Measurements from ENCODE around the gene CER1.

Gene CER1

DNA sequence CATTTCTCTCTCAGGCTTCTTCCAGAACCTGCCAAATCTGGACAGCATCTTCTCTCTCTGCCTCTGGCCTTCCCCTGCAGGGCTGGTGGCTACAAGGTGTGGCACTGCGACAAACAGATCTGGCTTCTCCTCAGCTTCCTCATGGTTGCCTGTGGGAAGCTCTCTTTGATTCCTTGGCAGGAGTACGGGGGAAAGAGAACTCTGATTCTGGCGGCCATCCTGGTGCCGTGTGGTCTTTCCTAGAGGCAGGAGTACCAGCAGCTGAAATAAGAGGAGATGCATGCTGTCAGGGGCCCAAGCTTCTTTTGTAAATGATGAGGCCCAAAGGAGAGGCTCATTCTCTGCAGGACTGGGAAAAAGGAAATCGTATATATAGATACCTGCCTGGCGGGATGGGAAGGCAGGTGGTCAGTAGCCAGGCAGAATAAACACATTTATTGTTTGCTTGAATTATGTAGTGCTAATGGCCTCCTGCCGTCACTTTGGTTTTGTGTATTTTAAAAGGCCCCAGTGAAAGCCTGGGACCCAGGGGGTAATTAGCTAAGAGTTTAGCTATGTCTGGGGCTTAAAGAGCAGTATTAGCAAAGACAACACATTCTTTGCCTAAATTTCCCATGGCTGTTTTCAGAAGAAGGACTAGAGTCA is at the start of gene CER1:
Gene CER1 (minus strand): TSS at position 343 of the 645 bp plus-strand sequence. CDS start 61 bp downstream, at position 282.
- Histone ChIP-seq H3K27ac (no peak within 1 kb of the TSS), H3K36me3 (no peaks in the 10 kb centered on the region), H3K4me3 (ENCODE audit: low read depth, low read length) (no peak within 1 kb of the TSS), H3K27me3 (ENCODE audit: insufficient read depth, low read depth, severe bottlenecking) (no peaks in the 10 kb centered on the region), H3K9me3 (ENCODE audit: severe bottlenecking) (no peaks in the 10 kb centered on the region)
- TF ChIP-seq, protein P1, sequence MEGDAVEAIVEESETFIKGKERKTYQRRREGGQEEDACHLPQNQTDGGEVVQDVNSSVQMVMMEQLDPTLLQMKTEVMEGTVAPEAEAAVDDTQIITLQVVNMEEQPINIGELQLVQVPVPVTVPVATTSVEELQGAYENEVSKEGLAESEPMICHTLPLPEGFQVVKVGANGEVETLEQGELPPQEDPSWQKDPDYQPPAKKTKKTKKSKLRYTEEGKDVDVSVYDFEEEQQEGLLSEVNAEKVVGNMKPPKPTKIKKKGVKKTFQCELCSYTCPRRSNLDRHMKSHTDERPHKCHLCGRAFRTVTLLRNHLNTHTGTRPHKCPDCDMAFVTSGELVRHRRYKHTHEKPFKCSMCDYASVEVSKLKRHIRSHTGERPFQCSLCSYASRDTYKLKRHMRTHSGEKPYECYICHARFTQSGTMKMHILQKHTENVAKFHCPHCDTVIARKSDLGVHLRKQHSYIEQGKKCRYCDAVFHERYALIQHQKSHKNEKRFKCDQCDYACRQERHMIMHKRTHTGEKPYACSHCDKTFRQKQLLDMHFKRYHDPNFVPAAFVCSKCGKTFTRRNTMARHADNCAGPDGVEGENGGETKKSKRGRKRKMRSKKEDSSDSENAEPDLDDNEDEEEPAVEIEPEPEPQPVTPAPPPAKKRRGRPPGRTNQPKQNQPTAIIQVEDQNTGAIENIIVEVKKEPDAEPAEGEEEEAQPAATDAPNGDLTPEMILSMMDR (IDR thresholded peaks at IDR 0.05; ENCODE audit: low read depth, low read length), result no peak
- no peak for DNase-seq

GRCh38 chr9:14770592-14770991 is 48.1 kb upstream of the CER1 start:
- H3K27me3 ChIP-seq (ENCODE audit: insufficient read depth, low read depth, severe bottlenecking), result no peaks in the 10 kb centered on the region
- H3K4me3 ChIP-seq (ENCODE audit: low read depth, low read length), result no peak overlapping the region
- peak overlapping the region; percentile 72 for H3K27ac ChIP-seq
- peak; percentile 49 for DNase-seq
- TF ChIP-seq, protein P1 (IDR thresholded peaks at IDR 0.05; ENCODE audit: low read depth, low read length), result no peak
- no peaks in the 10 kb centered on the region for H3K36me3 ChIP-seq
- H3K9me3 ChIP-seq (ENCODE audit: severe bottlenecking), result no peaks in the 10 kb centered on the region

DNA sequence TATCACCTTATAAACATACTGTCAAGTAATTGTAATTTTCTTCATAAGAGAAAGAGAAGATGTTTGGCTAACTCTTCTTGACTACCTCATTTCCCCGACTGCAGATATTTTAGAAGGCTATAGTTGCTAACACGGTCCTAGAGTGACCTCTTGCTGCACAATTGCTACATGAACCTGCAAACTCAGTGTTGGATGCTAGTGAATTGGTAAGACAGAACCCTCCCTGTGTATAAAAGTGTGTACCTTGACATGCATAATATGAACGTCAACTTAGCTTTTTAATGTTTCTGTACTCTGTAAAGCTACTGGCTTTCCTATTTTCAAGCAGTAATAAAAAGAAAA is 46.7 kb upstream of the CER1 start:
- Histone ChIP-seq H3K36me3 (no peaks in the 10 kb centered on the region), H3K27ac (no peak overlapping the region), H3K27me3 (ENCODE audit: insufficient read depth, low read depth, severe bottlenecking) (no peaks in the 10 kb centered on the region), H3K4me3 (ENCODE audit: low read depth, low read length) (no peak overlapping the region), H3K9me3 (ENCODE audit: severe bottlenecking) (no peaks in the 10 kb centered on the region)
- TF ChIP-seq, protein P1 (IDR thresholded peaks at IDR 0.05; ENCODE audit: low read depth, low read length), result peak; percentile 61
- DNase-seq, result peak; percentile 52

DNA sequence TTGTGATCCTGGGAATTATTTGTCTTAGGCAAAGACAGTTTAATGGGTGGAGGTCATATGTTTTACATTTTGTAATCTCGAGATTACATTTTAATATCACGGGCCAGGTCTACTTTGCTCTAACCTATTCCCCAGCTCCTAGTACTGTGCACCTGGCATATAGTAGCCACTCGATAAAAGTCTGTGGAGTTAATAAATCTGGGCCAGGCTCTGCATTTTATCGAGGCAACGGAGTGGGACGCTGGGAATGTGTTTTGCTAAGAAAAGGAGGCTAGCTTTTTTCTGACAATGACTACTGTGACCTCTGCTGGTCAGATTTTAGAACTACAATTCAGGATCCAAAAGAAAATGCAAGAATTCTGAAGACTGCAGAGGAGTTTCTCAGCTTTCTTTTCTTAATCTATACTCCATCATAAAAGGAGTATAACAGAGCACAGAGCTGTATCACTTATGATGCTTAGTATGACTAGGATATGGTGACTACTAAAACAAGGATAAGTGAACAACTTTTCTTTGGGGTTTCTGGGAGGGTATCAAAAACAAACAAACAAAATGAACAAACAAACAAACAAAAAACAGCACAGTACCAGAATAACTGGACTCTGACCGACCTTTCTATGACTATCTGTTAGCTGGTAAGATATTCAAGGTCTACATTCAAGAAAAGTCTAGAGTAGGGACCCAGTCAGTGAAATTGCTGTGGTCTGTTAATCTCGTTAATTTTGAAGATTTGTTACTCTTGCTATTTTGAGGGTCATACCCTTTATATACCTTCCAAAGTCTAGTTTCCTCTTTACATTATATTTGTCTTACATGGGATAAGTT is 46.1 kb upstream of the CER1 start:
- DNase-seq, result peak; percentile 30
- H3K4me3 ChIP-seq (ENCODE audit: low read depth, low read length), result no peak overlapping the region
- TF ChIP-seq, protein P1 (IDR thresholded peaks at IDR 0.05; ENCODE audit: low read depth, low read length), result peak; percentile 55
- no peaks in the 10 kb centered on the region for H3K36me3 ChIP-seq
- no peaks in the 10 kb centered on the region for H3K27me3 ChIP-seq (ENCODE audit: insufficient read depth, low read depth, severe bottlenecking)
- no peak overlapping the region for H3K27ac ChIP-seq
- no peaks in the 10 kb centered on the region for H3K9me3 ChIP-seq (ENCODE audit: severe bottlenecking)

- Histone ChIP-seq H3K9me3 (ENCODE audit: severe bottlenecking) (no peaks in the 10 kb centered on the region), H3K27ac (no peak overlapping the region), H3K4me3 (ENCODE audit: low read depth, low read length) (no peak overlapping the region), H3K36me3 (no peaks in the 10 kb centered on the region), H3K27me3 (ENCODE audit: insufficient read depth, low read depth, severe bottlenecking) (no peaks in the 10 kb centered on the region)
- no peak for DNase-seq
- TF ChIP-seq, protein P1 (IDR thresholded peaks at IDR 0.05; ENCODE audit: low read depth, low read length), result no peak
Measured at GRCh38 chr9:14766299-14766698, 43.8 kb upstream of the CER1 start.
